Kidney epithelial cell (primary cell): Measurements from ENCODE around the gene PTPRD. TPM values are rescaled to one million over a fixed set of nuclear protein-coding genes. Genes with fewer than 3 reads are reported as not detected.

Experiments
- DNase-seq: peaks from one replicate; pipeline ENCODE4 v3.0.0-alpha.2; 2010; ENCODE audit warnings: low read depth
- H3K27me3 ChIP-seq: 2 replicates; pipeline ENCODE4 v1.6.0; 2011; ENCODE audit warnings: low read length; ENCODE audit not compliant: control insufficient read depth, insufficient read depth
- H3K36me3 ChIP-seq: 2 replicates; pipeline ENCODE4 v1.5.1; 2011; ENCODE audit warnings: low read length; ENCODE audit not compliant: control insufficient read depth, insufficient read depth
- H3K4me3 ChIP-seq: 2 replicates; pipeline ENCODE4 v1.5.1; 2011; ENCODE audit warnings: low read depth, mild to moderate bottlenecking, control low read depth, low read length
- total RNA-seq: library from RNA; depleted of rRNA; stranded (reverse); fragments of >200 nt; gene quantifications from 2 replicates; pipeline ENCODE4 v1.2.3, GENCODE V29; 2015
- TF ChIP-seq, protein P1 (sequence below): IDR thresholded peaks from 2 replicates; pipeline ENCODE4 v1.5.1; 2011; ENCODE audit warnings: mild to moderate bottlenecking, moderate library complexity, low read length, control low read depth, inconsistent platforms; ENCODE audit not compliant: insufficient read depth, poor library complexity, severe bottlenecking

PTPRD gene
- total RNA-seq, 1 donor from 2014 or later, result 18.8 TPM

DNA sequence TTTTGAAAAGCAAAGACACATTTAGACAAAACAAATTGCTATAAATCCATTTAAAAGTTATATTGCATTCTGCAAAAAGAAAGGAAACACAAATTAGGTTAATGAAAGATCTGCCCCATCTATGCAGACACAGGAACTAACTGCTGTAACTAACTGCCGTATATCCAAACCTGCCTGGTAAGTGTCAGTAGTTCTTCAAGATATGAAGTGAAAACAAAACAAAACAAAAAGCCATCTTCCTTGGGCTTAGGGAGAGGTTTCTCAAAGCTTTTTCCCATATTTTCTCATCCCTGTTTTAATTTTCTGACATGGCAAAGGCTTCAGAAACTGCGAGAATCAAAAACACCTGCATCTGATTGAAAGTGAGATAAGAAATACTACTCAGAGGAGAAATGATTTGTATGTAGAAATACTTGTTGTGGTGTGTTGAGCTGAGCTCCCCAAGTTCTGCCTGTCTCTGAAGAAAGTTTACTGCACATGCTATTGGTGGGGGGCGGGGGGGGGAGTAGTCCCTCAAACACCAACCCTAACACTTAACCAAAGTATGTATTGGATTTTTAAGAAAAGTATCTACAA lies 750.5 kb downstream of the PTPRD start:
- Histone ChIP-seq H3K4me3 (no peak overlapping the region), H3K27me3 (no peaks in the 10 kb centered on the region), H3K36me3 (no peaks in the 10 kb centered on the region)
- TF ChIP-seq, protein P1, sequence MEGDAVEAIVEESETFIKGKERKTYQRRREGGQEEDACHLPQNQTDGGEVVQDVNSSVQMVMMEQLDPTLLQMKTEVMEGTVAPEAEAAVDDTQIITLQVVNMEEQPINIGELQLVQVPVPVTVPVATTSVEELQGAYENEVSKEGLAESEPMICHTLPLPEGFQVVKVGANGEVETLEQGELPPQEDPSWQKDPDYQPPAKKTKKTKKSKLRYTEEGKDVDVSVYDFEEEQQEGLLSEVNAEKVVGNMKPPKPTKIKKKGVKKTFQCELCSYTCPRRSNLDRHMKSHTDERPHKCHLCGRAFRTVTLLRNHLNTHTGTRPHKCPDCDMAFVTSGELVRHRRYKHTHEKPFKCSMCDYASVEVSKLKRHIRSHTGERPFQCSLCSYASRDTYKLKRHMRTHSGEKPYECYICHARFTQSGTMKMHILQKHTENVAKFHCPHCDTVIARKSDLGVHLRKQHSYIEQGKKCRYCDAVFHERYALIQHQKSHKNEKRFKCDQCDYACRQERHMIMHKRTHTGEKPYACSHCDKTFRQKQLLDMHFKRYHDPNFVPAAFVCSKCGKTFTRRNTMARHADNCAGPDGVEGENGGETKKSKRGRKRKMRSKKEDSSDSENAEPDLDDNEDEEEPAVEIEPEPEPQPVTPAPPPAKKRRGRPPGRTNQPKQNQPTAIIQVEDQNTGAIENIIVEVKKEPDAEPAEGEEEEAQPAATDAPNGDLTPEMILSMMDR, result no peak
- no peak for DNase-seq

DNA sequence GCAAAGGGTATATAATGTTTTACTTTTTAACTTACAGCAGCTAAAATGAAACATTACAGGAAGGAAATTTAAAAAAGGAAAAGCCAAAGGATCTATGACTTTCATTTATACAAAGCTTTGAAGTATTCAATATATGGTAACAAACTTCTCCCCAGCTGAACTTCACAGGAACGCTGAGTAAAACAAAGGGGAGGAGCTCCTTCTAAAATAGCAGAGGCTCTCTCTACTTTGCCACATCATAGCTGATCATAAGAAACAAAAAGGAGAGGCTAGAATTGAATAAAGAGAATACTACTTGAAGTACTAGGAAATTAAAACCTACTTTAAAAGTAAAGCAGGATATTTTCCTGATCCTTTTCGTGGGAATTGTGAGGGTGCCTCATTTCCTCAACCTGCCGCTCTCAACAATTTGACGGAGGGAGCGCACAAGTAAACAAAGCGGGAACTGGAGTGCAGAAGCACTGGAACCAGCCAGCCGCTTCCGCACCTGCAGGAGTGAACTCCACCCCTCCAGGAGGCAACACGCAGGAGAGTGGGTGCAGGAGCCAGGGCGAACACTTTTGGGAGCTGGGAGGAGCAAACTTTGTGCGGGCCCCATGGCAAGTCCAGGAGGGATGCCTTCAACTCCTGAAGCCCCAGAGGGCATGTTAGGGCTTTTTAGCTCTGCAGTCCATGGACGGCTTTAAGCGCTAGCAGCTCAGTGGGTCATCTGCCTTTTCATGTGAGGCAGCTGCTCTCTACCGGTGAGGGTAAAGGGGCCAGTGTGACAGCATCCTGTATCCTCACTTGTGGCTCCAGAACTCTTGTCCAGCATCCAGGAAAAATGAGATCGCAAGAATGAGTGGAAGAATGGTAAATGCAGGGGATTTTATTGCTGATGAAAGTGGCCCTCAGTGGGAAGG lies 757.4 kb downstream of the PTPRD start:
- no peaks in the 10 kb centered on the region for H3K36me3 ChIP-seq
- no peak for DNase-seq
- H3K27me3 ChIP-seq, result no peaks in the 10 kb centered on the region
- no peak overlapping the region for H3K4me3 ChIP-seq
- TF ChIP-seq, protein P1, result no peak

DNA sequence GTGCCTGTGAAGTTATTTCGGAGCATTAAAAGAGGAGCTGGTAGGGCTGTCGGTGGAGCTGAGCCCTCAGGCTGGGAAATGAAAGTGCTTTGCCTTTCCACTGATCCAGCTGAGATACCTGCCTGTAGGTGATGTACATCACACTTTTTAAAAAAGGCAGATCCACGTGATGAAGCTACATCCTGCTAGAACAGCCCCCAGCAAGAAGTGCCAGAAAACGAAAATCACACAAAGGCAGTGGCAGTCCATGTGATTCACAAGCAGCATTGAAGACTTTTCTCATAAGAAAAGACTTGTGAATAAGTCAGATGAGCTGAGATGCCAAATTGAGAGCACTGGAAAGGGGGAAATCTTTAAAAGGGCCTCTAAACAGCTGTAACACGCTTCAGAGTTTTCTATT lies 765.1 kb downstream of the PTPRD start:
- Histone ChIP-seq H3K36me3 (no peaks in the 10 kb centered on the region), H3K4me3 (no peak overlapping the region), H3K27me3 (no peaks in the 10 kb centered on the region)
- TF ChIP-seq, protein P1, result no peak
- DNase-seq, result no peak

DNA sequence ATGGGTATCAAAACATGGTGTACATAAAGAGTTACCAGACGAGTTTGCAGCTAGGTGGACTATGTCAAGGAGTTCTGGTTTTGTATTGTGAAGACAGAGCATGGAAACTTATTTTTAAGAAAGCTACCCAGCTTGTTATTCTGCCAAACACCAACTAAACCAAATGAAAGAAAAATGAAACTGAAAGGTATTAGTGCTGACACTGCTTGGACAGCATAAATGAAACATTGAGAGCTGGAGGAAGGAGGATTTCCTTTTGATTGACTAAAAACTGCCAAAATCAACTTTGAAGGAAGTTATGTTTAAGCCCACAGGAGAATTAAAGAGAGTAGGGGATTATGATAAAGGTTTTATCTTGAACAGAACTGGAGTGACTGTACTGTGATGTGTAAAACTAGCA lies 766.2 kb downstream of the PTPRD start:
- TF ChIP-seq, protein P1, result no peak
- Histone ChIP-seq H3K36me3 (no peaks in the 10 kb centered on the region), H3K4me3 (no peak overlapping the region), H3K27me3 (no peaks in the 10 kb centered on the region)
- no peak for DNase-seq

DNA sequence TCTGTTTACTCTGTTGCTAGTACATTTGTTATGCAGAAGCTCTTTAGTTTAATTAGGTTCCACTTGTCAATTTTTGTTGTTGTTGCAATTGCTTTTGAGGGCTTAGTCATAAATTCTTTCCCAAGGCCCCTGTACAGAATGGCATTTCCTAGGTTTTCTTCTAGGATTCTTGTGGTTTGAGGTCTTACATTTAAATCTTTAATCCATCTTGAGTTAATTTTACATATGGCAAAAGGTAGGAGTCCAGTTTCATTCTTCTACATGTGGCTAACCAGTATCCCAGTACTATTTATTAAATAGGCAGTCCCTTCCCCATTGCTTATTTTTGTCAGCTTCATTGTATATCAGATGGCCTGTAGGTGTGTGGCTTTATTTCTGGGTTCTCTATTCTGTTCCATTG lies 792.4 kb downstream of the PTPRD start:
- peak; percentile 9 for DNase-seq
- TF ChIP-seq, protein P1, result no peak
- Histone ChIP-seq H3K36me3 (no peaks in the 10 kb centered on the region), H3K27me3 (no peaks in the 10 kb centered on the region), H3K4me3 (no peak overlapping the region)

DNA sequence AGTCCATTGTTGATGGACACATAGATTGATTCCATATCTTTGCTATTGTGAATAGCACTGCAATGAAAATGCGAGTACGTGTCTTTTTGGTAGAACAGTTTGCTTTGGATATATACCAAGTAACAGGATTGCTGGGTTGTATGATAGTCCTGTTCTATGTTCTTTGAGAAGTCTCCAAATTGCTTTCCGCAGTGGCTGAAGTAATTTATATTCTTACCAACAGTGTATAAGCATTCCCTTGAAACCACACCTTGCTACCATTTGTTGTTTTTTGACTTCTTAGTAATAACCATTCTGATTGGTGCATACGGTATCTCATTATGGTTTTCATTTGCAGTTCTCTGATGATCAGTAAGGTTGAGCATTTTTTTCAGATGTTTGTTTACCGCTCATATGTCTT lies 792.9 kb downstream of the PTPRD start:
- TF ChIP-seq, protein P1, result no peak
- no peak for DNase-seq
- no peaks in the 10 kb centered on the region for H3K36me3 ChIP-seq
- H3K4me3 ChIP-seq, result no peak overlapping the region
- H3K27me3 ChIP-seq, result no peaks in the 10 kb centered on the region
